GDM1 (cell line): Measurements from ENCODE around the gene TMEM42.
"Not testable (repeated sequence)": the region's sequence is repeated elsewhere in the genome, so short reads cannot be mapped to it uniquely, and the experiment has no call there.

Source experiments
- DNase-seq: peaks from one replicate; lab custom pipeline; 2025; lab: John Stamatoyannopoulos, UW

TMEM42 gene

GRCh38 chr3:44861412-44862225 is at the start of gene TMEM42:
Gene TMEM42, plus strand, starts transcription at chr3:44861912. Its CDS starts 13 bp downstream, at chr3:44861925.
- peak; percentile 80 for DNase-seq

DNA sequence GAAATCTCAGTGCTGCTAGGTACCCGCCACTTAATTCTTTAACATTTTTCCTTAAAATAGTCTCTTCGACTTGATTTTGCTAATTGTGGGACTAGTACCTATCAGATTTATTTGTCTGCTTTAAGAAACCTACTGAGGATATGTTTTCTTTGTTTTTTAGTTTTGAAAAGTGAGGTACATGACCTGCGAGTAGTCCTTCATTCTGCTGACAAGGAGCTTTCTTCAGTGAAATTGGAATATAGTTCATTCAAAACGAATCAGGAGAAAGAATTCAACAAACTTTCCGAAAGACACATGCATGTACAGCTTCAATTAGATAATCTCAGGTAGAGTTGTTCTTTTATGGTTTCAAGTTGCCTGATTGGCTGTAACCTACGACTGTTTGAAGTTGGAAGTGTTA is 47.0 kb upstream of the TMEM42 start:
- no peak for DNase-seq

DNA sequence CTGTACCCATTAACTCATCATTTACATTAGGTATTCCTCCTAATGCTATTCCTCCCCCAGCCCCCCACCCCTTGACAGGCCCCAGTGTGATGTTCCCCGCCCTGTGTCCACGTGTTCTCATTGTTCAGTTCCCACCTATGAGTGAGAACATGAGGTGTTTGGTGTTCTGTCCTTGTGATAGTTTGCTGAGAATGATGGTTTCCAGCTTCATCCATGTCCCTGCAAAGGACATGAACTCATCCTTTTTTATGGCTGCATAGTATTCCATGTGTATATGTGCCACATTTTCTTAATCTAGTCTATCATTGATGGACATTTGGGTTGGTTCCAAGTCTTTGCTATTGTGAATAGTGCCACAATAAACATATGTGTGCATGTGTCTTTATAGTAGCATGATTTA is 45.4 kb upstream of the TMEM42 start:
- not testable (repeated sequence) for DNase-seq

DNA sequence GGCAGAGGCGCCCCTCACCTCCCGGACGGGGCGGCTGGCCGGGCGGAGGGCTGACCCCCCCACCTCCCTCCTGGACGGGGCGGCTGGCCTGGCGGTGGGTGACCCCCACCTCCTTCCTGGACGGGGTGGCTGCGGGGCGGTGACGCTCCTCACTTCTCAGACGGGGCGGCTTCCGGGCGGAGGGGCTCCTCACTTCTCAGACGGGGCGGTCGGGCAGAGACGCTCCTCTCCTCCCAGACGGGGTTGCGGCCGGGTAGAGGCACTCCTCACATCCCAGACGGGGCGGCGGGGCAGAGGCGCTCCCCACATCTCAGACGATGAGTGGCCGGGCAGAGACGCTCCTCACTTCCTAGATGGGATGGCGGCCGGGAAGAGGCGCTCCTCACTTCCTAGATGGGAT is 40.5 kb upstream of the TMEM42 start:
- DNase-seq = not testable (repeated sequence)

DNA sequence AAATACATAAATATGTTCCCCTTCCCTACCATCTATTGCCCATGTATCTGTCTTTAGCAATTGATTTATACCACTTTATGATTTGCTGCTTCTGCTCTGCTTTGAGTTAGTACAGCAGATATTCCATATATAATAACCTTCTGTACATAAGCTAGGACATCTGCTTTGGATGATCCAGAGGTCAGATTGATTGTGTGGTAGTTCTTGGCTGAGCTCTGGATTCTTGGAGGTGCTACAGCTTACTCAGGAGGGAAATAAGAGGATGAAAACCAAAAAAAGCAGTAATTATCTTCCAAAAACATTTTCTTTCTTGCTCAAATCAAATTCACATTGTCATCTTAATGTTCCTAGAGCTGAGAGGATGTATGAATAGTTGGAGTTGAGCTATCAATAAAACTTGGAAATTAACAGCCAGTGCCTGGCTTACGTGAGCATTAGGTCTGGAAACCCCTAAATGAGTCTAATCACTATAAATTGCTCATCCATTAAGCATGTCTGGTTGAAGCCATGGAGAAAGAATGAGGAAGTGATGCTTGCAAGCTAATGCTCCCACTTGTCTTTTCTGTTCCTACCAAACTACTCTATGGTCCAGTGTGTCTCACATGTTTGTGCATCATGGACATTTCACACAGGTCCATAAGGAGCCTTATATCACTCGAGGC is 36.3 kb upstream of the TMEM42 start:
- no peak for DNase-seq

- DNase-seq = no peak
Observed at GRCh38 chr3:44827196-44827595, 34.5 kb upstream of the TMEM42 start.

DNA sequence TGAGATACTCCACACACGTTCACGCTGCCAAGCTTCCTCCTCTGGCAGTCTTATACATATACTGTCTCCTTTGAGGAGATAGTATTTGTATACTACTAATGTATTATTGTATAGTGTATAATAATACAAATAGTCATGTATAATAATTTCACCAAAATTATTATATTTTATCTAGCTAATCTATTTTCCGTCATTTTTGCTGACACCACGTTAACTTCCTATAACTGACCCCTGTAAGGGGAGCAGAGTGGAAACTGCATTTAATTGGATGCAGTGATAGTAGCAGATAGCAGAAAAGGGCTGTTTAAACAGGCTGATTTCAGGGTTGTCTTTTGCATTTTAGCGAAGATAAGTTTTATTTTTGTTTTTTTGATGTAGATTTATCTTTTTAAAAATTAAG is 30.5 kb upstream of the TMEM42 start:
- DNase-seq = no peak

DNA sequence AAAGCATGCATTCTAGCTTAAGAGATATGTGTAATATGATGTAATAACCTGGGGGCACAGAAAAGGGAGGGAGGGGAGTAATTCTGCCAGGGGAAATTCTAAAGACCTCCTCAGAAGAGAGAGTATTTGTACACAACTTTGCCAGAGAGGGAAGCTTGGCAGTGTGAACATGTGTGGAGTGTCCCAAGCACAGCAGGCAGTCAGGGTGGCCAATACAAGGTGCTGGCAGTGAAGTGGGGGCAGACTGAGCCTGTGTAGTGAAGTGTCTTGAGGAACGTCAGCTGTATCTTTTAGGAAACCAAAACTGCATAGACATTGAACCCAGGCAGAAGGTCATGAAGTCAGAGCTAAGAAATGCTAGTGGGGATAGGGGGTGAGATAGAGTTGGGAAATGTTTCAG is 29.7 kb upstream of the TMEM42 start:
- no peak for DNase-seq

DNA sequence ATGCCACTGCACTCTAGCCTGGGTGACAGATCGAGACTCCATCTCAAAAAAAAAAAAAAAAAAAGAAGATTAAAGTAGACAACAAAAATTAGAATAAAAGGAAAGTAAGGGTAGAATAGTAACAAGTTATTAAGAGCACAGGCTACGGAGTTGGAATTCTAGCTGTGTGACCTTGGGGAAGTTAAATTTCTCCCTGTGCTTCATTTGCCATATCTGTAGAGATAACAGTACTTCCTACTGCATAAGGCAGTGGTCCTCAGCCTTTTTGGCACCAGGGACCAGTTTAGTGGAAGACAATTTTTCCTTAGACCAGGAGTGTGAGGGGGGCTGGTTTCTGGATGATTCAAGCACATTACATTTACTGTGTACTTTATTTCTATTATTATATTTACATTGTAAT is 28.7 kb upstream of the TMEM42 start:
- DNase-seq = no peak

DNA sequence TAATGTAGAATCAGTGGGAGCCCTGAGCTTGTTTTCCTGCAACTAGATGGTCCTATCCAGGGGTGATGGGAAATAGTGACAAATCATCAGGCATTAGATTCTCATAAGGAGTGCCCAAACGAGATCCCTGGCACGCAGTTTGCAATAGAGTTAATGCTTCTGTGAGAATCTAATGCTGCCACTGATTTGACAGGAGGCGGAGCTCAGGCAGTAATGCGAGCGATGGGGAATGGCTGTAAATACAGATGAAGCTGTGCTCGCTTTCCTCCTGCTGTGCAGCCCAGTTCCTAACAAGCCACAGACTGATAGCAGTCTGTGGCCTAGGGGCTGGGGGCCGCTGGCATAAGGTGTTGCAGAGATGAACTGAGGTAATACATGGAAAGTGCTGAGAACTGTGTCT is 28.3 kb upstream of the TMEM42 start:
- no peak for DNase-seq

- no peak for DNase-seq
Observed at GRCh38 chr3:44835684-44836083, 26.0 kb upstream of the TMEM42 start.

GRCh38 chr3:44842376-44842775 is 19.3 kb upstream of the TMEM42 start:
- no peak for DNase-seq

DNA sequence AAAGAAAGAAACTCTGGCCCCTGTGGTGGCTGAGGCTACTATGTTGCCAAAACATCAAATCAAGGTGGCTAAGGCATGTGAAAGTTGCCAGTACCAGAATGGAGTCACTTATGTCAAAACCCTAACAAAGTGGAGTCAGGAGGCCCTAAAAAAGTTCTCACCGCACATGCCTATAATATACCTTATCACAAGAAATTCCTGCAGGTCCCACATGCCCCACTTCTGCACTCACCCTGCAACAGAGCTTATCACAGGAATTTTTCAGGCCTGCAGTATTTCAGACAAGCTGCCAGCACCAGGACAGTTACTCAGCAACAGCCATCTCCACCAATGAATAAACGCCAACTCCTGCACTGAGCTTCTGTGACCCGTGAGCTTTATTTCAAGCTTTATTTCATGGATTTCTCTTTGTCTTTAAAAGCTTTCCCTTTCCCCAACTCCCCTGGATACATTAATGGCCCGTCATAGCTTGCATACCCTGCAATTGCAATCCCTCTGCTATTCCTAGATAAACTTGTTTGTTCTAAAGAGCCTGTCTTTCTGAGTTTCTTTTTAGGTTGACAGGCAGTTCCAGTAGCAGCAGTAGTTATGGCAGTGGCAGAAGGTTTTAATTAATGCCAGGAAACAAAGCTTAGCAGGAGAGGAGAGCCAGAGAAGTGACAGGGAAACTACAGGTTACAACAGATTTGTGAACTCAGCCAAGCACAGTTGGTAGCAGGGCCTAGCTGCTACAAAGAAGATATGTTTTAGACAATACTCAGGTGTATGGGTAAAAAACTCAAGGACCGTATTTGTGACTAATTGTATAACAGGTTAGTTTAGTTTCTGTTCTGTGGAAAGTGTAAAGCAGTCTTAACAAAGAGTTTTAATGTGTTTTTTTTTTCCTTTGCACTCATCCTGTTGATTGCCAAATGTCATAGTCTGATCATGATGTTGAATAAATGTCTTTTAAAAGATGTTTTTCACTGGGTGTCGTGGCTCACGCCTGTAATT is 15.9 kb upstream of the TMEM42 start:
- DNase-seq = no peak

- DNase-seq = no peak
Observed at GRCh38 chr3:44848634-44849033, 13.1 kb upstream of the TMEM42 start.

DNA sequence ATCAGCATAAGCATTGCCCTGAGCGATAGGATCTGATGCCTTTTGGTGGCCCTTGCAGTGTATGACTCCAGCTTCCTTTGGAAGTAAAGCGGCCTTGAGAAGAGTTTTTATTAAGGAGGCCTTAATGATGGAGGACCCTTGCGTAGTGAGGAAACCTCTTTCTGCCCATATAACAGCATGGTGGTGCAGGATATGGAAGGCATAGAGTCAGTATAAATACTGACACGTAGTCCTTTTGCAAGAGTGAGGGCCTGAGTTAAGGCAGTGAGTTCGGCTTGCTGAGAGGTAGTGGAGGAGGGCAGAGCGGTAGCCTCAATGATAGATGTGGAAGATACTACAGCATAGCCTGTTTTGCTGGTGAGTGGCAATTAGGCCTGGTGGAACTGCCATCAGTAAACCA is 5.0 kb upstream of the TMEM42 start:
- DNase-seq = not testable (repeated sequence)

GRCh38 chr3:44860117-44860516 is 1.6 kb upstream of the TMEM42 start:
- no peak for DNase-seq

GRCh38 chr3:44862226-44862637 is 520 bp downstream of the TMEM42 start:
- DNase-seq = no peak

- DNase-seq = no peak
Observed at GRCh38 chr3:44865272-44866035, 3.7 kb downstream of the TMEM42 start.

GRCh38 chr3:44867421-44868111 is 5.9 kb downstream of the TMEM42 start:
- no peak for DNase-seq

DNA sequence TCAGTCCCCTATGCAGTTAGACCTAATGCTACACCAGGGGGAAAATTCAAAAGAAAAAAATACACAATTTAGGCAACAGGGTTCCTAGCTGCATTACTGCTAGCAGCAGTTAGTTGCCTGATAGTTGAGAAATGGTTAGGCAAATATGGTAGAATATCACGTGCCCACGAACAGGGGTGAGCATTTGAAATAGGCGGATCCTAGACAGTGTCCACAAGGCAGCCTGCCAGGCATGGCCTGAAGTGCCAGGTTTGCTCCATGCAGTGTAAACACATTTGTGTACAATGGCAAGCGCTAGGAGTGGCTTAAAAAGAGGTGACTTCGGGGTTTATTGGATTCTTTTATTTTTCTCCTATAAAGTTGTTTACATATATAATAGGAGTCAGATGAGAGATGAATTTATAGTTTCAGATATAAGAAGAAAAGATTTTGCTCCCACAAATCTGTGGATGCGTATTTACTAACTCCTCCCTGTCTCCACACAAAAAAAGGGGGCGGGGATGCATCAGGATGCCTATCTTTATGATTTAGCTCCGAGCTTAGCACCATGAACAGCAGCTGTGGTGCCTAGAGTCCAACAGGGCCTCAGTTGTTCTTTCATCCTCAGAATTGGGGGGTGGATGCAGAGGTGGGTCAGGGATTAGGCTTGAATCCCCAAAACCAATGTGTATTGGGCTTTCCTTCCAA is 8.8 kb downstream of the TMEM42 start:
- no peak for DNase-seq
